DMS79 treated with DMSO at 0.1 percent for 48 hours (cell line): ENCODE measurements around the gene PLEKHG4B.
"Not testable (repeated sequence)": the region's sequence is repeated elsewhere in the genome, so short reads cannot be mapped to it uniquely, and the experiment has no call there.

Source experiments
- DNase-seq: peaks from one replicate; lab custom pipeline; 2025; lab: John Stamatoyannopoulos, UW

The PLEKHG4B gene

GRCh38 chr5:93221-93980 is 1.4 kb downstream of the PLEKHG4B start:
- no peak for DNase-seq

GRCh38 chr5:94113-94892 is 2.3 kb downstream of the PLEKHG4B start:
- DNase-seq = no peak

- no peak for DNase-seq
These were observed 3.4 kb downstream of the PLEKHG4B start for GRCh38 chr5:95241-95980.

- DNase-seq = no peak
These were observed 5.2 kb downstream of the PLEKHG4B start for GRCh38 chr5:96976-97660.

- peak; percentile 10 for DNase-seq
These were observed 7.8 kb downstream of the PLEKHG4B start for GRCh38 chr5:99815-100214.

GRCh38 chr5:102411-103043 is 10.6 kb downstream of the PLEKHG4B start:
- no peak for DNase-seq

GRCh38 chr5:104106-104505 is 12.1 kb downstream of the PLEKHG4B start:
- not testable (repeated sequence) for DNase-seq

- DNase-seq = no peak
These were observed 12.9 kb downstream of the PLEKHG4B start for GRCh38 chr5:104778-105296.

GRCh38 chr5:105504-106070 is 13.6 kb downstream of the PLEKHG4B start:
- DNase-seq = peak; percentile 83

GRCh38 chr5:106587-106986 is 14.6 kb downstream of the PLEKHG4B start:
- peak; percentile 28 for DNase-seq

- no peak for DNase-seq
These were observed 15.6 kb downstream of the PLEKHG4B start for GRCh38 chr5:107526-107925.

- no peak for DNase-seq
These were observed 17.9 kb downstream of the PLEKHG4B start for GRCh38 chr5:109826-110225.

GRCh38 chr5:110270-110888 is 18.4 kb downstream of the PLEKHG4B start:
- no peak for DNase-seq

- no peak for DNase-seq
These were observed 19.2 kb downstream of the PLEKHG4B start for GRCh38 chr5:111171-111570.

- no peak for DNase-seq
These were observed 27.6 kb downstream of the PLEKHG4B start for GRCh38 chr5:119486-120097.

GRCh38 chr5:121432-121831 is 29.5 kb downstream of the PLEKHG4B start:
- no peak for DNase-seq

GRCh38 chr5:125815-126214 is 33.8 kb downstream of the PLEKHG4B start:
- no peak for DNase-seq

GRCh38 chr5:126806-127205 is 34.8 kb downstream of the PLEKHG4B start:
- DNase-seq = no peak

GRCh38 chr5:127886-128285 is 35.9 kb downstream of the PLEKHG4B start:
- no peak for DNase-seq

- no peak for DNase-seq
These were observed 36.5 kb downstream of the PLEKHG4B start for GRCh38 chr5:128446-128845.
